ENCODE data around the gene GAD1.

GAD1 gene

GRCh38 chr2:170862286-170862902, 45.7 kb downstream of the GAD1 start:
- Histone ChIP-seq H3K9ac (ENCODE audit: low read depth, low read length) (no peak overlapping the region), H3K27me3 (ENCODE audit: control insufficient read depth, insufficient read depth, low read length) (no peaks in the 10 kb centered on the region)

GRCh38 chr2:170863087-170863486, 46.4 kb downstream of the GAD1 start:
- Histone ChIP-seq H3K9me3 (ENCODE audit: control insufficient read depth, insufficient read depth, low read length) (no peaks in the 10 kb centered on the region), H3K9ac (ENCODE audit: low read depth, low read length) (no peak overlapping the region), H3K36me3 (ENCODE audit: control insufficient read depth, insufficient read depth, low read length) (peaks cover 2% of the 10 kb centered on the region), H3K4me3 (ENCODE audit: low read depth, low read length) (no peak overlapping the region), H3K4me1 (ENCODE audit: control insufficient read depth, insufficient read depth, low read length) (no peaks in the 10 kb centered on the region), H3K27me3 (ENCODE audit: control insufficient read depth, insufficient read depth, low read length) (no peaks in the 10 kb centered on the region)

More at GRCh38 chr2:170862286-170862902, 45.7 kb downstream of the GAD1 start:
- peaks cover 2% of the 10 kb centered on the region for H3K36me3 ChIP-seq (ENCODE audit: control insufficient read depth, insufficient read depth, low read length)
- H3K4me1 ChIP-seq (ENCODE audit: control insufficient read depth, insufficient read depth, low read length) = no peaks in the 10 kb centered on the region
- no peak overlapping the region for H3K4me3 ChIP-seq (ENCODE audit: low read depth, low read length)
- H3K9me3 ChIP-seq (ENCODE audit: control insufficient read depth, insufficient read depth, low read length) = no peaks in the 10 kb centered on the region

- no peaks in the 10 kb centered on the region for H3K9me3 ChIP-seq (ENCODE audit: control insufficient read depth, insufficient read depth, low read length)
- H3K27me3 ChIP-seq (ENCODE audit: control insufficient read depth, insufficient read depth, low read length) = no peaks in the 10 kb centered on the region
- H3K4me1 ChIP-seq (ENCODE audit: control insufficient read depth, insufficient read depth, low read length) = no peaks in the 10 kb centered on the region
- no peaks in the 10 kb centered on the region for H3K36me3 ChIP-seq (ENCODE audit: control insufficient read depth, insufficient read depth, low read length)
- H3K9ac ChIP-seq (ENCODE audit: low read depth, low read length) = no peak overlapping the region
- H3K4me3 ChIP-seq (ENCODE audit: low read depth, low read length) = no peak overlapping the region
These were observed 52.3 kb downstream of the GAD1 start for GRCh38 chr2:170869036-170869435.

DNA sequence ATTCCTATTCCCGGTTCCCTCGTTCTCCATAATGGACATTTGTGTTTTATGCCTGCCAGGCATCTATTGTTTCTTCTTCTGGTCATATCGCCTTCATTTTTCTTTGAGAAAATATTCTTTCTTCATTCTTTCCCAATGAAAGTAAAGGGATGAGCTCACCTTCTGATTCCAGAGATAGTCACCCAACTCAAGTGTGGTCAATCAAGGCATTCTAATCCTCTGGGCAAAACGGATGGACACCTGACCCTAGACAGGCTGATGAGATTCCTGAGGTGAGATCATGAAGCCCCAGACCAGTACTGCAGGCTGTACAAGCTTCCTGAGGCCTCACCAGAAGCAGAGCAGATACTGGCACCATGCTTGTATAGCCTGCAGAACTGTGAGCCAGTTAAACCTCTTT, 52.8 kb downstream of the GAD1 start:
- no peaks in the 10 kb centered on the region for H3K4me1 ChIP-seq (ENCODE audit: control insufficient read depth, insufficient read depth, low read length)
- no peaks in the 10 kb centered on the region for H3K27me3 ChIP-seq (ENCODE audit: control insufficient read depth, insufficient read depth, low read length)
- H3K36me3 ChIP-seq (ENCODE audit: control insufficient read depth, insufficient read depth, low read length) = no peaks in the 10 kb centered on the region
- H3K9ac ChIP-seq (ENCODE audit: low read depth, low read length) = no peak overlapping the region
- H3K4me3 ChIP-seq (ENCODE audit: low read depth, low read length) = no peak overlapping the region
- H3K9me3 ChIP-seq (ENCODE audit: control insufficient read depth, insufficient read depth, low read length) = no peaks in the 10 kb centered on the region

DNA sequence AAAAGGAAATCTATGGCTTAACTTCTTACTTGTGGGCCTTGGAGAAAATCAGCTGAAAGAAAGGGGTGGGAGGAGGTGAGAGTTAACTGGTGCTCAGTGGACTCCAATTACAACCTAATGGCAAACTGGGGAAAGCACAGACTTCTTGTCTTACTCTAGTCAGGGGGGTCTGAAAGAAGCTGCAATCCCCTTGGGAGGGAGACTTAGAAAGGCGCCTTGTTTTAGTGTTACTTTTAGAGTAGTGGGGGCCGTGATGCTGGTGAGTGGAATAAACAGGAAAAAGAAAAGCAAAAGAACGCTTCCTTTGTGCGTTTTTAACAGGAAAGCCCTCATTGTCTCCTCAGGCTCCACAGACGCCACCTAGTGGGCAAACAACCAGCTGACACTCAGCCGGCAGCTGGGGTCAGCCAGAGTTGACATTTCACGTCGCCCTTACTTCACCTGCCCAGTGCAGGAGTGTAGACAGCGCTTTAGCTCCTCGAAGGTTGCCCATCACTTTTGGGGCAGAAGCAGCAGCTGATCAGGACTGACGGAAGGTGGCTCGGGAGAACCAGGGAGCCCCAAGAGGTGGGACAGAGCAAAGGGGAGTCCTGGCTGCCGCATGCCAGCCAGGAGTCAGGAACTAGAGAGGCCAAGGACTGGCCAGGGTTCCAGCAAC, 56.5 kb downstream of the GAD1 start:
- Histone ChIP-seq H3K36me3 (ENCODE audit: control insufficient read depth, insufficient read depth, low read length) (no peaks in the 10 kb centered on the region), H3K4me3 (ENCODE audit: low read depth, low read length) (peak overlapping the region; percentile 21), H3K9me3 (ENCODE audit: control insufficient read depth, insufficient read depth, low read length) (no peaks in the 10 kb centered on the region), H3K4me1 (ENCODE audit: control insufficient read depth, insufficient read depth, low read length) (no peaks in the 10 kb centered on the region), H3K27me3 (ENCODE audit: control insufficient read depth, insufficient read depth, low read length) (no peaks in the 10 kb centered on the region), H3K9ac (ENCODE audit: low read depth, low read length) (peak overlapping the region; percentile 58)

DNA sequence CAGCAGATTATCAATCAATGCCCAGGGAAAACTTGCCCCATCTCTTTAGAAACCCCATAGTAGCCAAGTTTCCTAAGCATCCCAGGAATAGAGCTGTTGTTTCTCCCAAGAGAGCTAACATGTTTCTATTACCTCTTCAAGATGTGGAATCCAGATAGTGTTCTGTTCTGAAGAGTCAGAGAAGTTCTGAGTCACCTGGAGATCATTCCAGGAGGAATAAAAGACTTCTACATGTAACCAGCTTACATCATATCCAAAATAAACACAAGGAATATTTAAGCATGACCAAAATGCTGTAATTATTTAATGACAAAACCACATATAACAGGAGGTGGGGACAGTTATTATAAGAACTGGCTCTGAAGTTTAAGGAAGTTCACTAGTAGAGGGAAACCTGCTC, 61.4 kb downstream of the GAD1 start:
- Histone ChIP-seq H3K9me3 (ENCODE audit: control insufficient read depth, insufficient read depth, low read length) (no peaks in the 10 kb centered on the region), H3K9ac (ENCODE audit: low read depth, low read length) (no peak overlapping the region), H3K4me3 (ENCODE audit: low read depth, low read length) (no peak overlapping the region)

DNA sequence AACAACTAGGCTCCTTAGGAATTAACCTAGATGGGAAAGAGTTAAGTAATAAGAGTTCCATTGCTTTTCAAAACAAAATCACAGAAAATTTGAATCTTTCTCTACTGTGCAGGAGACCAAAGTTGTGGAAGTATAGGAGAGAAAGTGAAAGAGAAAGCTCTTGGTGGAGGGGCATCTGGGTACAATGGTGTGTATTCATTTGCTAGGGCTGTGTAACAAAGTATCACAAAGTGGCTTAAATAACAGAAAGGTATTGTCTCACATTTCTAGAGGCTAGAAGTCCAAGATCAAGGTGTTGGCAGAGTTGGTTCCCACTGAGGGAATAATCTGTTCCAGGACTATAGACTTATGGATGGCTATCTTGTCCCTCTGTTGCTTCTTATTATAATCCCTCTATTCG, 61.8 kb downstream of the GAD1 start:
- Histone ChIP-seq H3K4me1 (ENCODE audit: control insufficient read depth, insufficient read depth, low read length) (no peaks in the 10 kb centered on the region), H3K36me3 (ENCODE audit: control insufficient read depth, insufficient read depth, low read length) (no peaks in the 10 kb centered on the region), H3K4me3 (ENCODE audit: low read depth, low read length) (no peak overlapping the region), H3K27me3 (ENCODE audit: control insufficient read depth, insufficient read depth, low read length) (no peaks in the 10 kb centered on the region), H3K9me3 (ENCODE audit: control insufficient read depth, insufficient read depth, low read length) (no peaks in the 10 kb centered on the region), H3K9ac (ENCODE audit: low read depth, low read length) (no peak overlapping the region)

More for the DNA sequence above, 61.4 kb downstream of the GAD1 start:
- Histone ChIP-seq H3K4me1 (ENCODE audit: control insufficient read depth, insufficient read depth, low read length) (no peaks in the 10 kb centered on the region), H3K27me3 (ENCODE audit: control insufficient read depth, insufficient read depth, low read length) (no peaks in the 10 kb centered on the region), H3K36me3 (ENCODE audit: control insufficient read depth, insufficient read depth, low read length) (no peaks in the 10 kb centered on the region)

DNA sequence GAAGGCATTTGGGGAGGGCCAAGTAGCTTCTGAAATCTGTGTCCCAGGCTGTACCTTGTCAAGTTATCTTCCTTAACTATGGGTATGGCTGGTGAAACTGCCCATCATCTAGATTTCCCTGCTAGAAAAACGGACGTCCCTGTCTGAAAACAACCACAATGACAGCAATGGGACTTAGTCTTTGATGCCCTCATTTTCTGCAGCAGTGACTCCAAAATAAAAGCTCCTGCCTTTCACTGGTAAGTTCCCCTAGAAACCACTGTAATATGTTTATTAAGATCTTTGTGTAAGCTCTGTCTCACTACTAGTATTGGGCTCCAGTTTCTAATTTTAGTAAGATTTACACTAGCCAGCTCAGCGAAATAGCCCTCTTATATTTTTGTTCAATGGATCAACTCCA, 65.2 kb downstream of the GAD1 start:
- no peak overlapping the region for H3K4me3 ChIP-seq (ENCODE audit: low read depth, low read length)
- no peak overlapping the region for H3K9ac ChIP-seq (ENCODE audit: low read depth, low read length)
- H3K27me3 ChIP-seq (ENCODE audit: control insufficient read depth, insufficient read depth, low read length) = no peaks in the 10 kb centered on the region
- H3K9me3 ChIP-seq (ENCODE audit: control insufficient read depth, insufficient read depth, low read length) = no peaks in the 10 kb centered on the region
- no peaks in the 10 kb centered on the region for H3K36me3 ChIP-seq (ENCODE audit: control insufficient read depth, insufficient read depth, low read length)
- H3K4me1 ChIP-seq (ENCODE audit: control insufficient read depth, insufficient read depth, low read length) = no peaks in the 10 kb centered on the region

GRCh38 chr2:170882758-170883157, 66.1 kb downstream of the GAD1 start:
- H3K4me1 ChIP-seq (ENCODE audit: control insufficient read depth, insufficient read depth, low read length) = no peaks in the 10 kb centered on the region
- no peaks in the 10 kb centered on the region for H3K36me3 ChIP-seq (ENCODE audit: control insufficient read depth, insufficient read depth, low read length)
- H3K9me3 ChIP-seq (ENCODE audit: control insufficient read depth, insufficient read depth, low read length) = no peaks in the 10 kb centered on the region
- H3K4me3 ChIP-seq (ENCODE audit: low read depth, low read length) = no peak overlapping the region
- no peaks in the 10 kb centered on the region for H3K27me3 ChIP-seq (ENCODE audit: control insufficient read depth, insufficient read depth, low read length)
- H3K9ac ChIP-seq (ENCODE audit: low read depth, low read length) = no peak overlapping the region

DNA sequence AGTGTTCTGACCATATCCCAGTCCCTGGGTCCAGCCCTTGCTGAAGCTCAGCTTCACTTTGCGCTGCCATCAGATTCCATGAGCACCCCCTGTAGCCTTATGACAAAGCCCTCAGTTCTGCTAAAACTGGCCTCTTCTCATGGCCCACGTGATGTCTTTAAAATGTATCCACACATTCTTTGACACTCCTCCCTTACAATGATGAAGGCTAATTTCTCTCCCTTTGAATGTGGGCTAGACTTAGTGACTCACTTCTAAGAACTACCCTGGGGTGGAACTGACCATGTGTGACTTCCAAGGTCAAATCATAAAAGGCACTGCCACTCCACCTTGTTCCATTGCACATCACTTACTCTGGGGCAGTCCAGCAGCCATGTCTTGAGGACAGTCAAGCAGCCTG, 67.0 kb downstream of the GAD1 start:
- H3K36me3 ChIP-seq (ENCODE audit: control insufficient read depth, insufficient read depth, low read length) = no peaks in the 10 kb centered on the region
- H3K27me3 ChIP-seq (ENCODE audit: control insufficient read depth, insufficient read depth, low read length) = no peaks in the 10 kb centered on the region
- no peaks in the 10 kb centered on the region for H3K4me1 ChIP-seq (ENCODE audit: control insufficient read depth, insufficient read depth, low read length)
- H3K9ac ChIP-seq (ENCODE audit: low read depth, low read length) = no peak overlapping the region
- H3K9me3 ChIP-seq (ENCODE audit: control insufficient read depth, insufficient read depth, low read length) = no peaks in the 10 kb centered on the region
- H3K4me3 ChIP-seq (ENCODE audit: low read depth, low read length) = no peak overlapping the region

GRCh38 chr2:170885130-170885791, 68.6 kb downstream of the GAD1 start:
- Histone ChIP-seq H3K4me1 (ENCODE audit: control insufficient read depth, insufficient read depth, low read length) (no peaks in the 10 kb centered on the region), H3K9ac (ENCODE audit: low read depth, low read length) (no peak overlapping the region), H3K36me3 (ENCODE audit: control insufficient read depth, insufficient read depth, low read length) (no peaks in the 10 kb centered on the region)

GRCh38 chr2:170886386-170886785, 69.7 kb downstream of the GAD1 start:
- Histone ChIP-seq H3K4me3 (ENCODE audit: low read depth, low read length) (no peak overlapping the region), H3K9me3 (ENCODE audit: control insufficient read depth, insufficient read depth, low read length) (no peaks in the 10 kb centered on the region), H3K4me1 (ENCODE audit: control insufficient read depth, insufficient read depth, low read length) (no peaks in the 10 kb centered on the region), H3K9ac (ENCODE audit: low read depth, low read length) (no peak overlapping the region), H3K36me3 (ENCODE audit: control insufficient read depth, insufficient read depth, low read length) (no peaks in the 10 kb centered on the region), H3K27me3 (ENCODE audit: control insufficient read depth, insufficient read depth, low read length) (no peaks in the 10 kb centered on the region)

More at GRCh38 chr2:170885130-170885791, 68.6 kb downstream of the GAD1 start:
- Histone ChIP-seq H3K4me3 (ENCODE audit: low read depth, low read length) (no peak overlapping the region), H3K9me3 (ENCODE audit: control insufficient read depth, insufficient read depth, low read length) (no peaks in the 10 kb centered on the region), H3K27me3 (ENCODE audit: control insufficient read depth, insufficient read depth, low read length) (no peaks in the 10 kb centered on the region)
